Cardiac fibroblast (primary cell): ENCODE measurements around the gene ACTR3C.
"Not testable (repeated sequence)": the region's sequence is repeated elsewhere in the genome, so short reads cannot be mapped to it uniquely, and the experiment has no call there.

Experiments
- DNase-seq, 2 donors: peaks; one replicate each; pipeline versions ENCODE4 v3.0.0 to v3.0.0-alpha.2; 2010; ENCODE audit warnings: low read depth in 2 of 2
- H3K4me3 ChIP-seq, 2 donors: replicated peaks in 1 of 2; 1 replicate in 1 of 2; 2 replicates in 1 of 2; pipeline ENCODE4 v1.5.1; 2011; ENCODE audit warnings: low read depth in 2 of 2, low read length in 2 of 2, mild to moderate bottlenecking in 2 of 2, moderate library complexity in 1 of 2
- TF ChIP-seq, protein P1 (sequence below): IDR thresholded peaks from one replicate; pipeline ENCODE4 v1.5.1; 2011; ENCODE audit warnings: low read depth, mild to moderate bottlenecking, low read length, inconsistent platforms

Gene ACTR3C

DNA sequence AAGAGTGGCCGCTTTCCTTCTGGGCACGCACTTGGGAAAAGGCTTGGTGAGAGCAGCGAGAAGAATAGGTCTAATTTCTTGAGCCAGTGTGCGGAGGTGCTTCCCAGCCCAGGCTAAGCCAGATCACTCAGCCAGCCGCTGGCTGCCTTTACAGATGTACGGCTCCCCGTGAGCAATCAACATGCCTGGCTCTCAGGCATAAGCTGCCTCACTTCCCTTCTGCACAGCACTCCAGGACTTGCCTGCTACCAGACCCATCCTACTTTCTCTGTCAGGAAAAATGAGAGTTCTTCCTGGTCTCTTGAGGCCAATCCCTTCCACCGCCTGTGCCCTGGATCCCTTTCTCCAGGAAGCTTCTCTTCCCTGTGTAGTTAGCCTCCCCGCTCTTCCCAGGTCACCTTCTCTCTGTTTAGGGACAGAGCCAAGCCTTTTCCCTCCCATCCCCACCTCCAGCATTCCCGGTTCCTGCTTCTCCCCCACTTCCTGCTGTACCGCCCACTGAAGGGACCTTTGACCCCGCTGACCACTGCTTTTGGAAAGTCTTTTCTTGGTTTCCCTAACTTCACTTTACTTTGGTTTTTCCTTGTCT, 1.1 kb upstream of the ACTR3C start:
- no peak overlapping the region for H3K4me3 ChIP-seq

DNA sequence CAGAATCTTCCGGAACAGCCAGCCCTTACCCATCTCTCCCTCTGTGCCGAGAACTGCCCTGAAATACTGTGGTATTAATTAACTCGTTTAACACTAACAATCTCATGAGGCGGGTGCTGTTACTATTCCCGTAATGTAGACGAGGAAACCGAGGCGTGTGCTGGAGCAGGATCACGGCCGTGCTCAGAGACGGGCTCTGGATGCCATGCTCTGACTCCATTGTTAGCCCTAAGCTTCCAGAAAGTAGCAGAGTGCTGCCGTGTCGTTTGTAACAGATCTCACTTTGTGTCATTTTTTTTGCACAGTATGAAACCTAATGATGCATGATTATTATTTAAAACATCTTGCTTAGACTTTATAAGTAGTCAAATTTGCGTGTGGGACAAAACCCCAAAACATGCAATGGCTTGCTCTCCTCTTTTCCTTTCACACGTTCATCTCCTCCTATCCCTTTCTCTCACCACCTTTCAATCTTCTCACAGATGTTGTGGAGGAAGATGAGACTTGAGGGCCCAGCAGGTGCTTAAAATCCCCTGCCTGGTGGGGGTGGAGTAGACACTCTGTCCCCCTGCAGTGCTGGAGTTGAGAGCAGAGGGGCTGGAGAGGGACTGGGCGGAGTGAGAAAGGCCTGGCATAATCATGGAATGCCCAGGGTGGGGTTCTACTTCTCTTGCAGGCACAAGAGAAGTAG, 482 bp upstream of the ACTR3C start:
- DNase-seq: no peak
- TF ChIP-seq, protein P1, sequence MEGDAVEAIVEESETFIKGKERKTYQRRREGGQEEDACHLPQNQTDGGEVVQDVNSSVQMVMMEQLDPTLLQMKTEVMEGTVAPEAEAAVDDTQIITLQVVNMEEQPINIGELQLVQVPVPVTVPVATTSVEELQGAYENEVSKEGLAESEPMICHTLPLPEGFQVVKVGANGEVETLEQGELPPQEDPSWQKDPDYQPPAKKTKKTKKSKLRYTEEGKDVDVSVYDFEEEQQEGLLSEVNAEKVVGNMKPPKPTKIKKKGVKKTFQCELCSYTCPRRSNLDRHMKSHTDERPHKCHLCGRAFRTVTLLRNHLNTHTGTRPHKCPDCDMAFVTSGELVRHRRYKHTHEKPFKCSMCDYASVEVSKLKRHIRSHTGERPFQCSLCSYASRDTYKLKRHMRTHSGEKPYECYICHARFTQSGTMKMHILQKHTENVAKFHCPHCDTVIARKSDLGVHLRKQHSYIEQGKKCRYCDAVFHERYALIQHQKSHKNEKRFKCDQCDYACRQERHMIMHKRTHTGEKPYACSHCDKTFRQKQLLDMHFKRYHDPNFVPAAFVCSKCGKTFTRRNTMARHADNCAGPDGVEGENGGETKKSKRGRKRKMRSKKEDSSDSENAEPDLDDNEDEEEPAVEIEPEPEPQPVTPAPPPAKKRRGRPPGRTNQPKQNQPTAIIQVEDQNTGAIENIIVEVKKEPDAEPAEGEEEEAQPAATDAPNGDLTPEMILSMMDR: no peak
- no peak overlapping the region for H3K4me3 ChIP-seq

More for the DNA sequence above, 1.1 kb upstream of the ACTR3C start:
- TF ChIP-seq, protein P1: no peak
- DNase-seq: peak in 1 of 2 donors; percentile 15

DNA sequence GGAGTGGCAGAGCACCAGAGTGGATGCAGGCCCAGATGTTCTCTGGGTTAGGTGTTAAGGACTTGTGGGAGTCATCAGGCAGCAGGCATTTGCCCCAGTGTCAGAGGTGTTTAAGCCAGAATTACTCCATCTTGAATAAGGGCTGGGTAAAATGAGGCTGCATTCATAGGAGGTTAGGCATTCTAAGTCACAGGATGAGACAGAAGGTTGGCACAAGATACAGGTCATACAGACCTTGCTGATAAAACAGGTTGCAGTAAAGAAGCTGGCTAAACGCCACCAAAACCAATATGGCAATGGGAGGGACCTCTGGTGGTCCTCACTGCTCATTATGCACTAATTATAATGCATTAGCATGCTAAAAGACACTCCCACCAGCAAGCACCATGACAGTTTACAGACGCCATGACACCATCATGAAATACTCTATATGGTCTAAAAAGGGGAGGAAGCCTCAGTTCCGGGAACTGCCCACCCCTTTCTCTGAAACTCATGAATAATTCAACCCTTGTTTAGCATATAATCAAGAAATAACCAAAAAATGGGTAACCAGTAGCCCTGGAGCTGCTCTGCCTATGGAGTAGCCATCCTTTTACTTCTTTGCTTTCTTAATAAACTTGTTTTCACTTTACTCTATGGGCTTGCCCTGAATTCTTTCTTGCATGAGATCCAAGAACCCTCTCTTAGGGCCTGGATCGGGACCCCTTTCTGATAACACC, 1.1 kb downstream of the ACTR3C start:
- TF ChIP-seq, protein P1: no peak
- no peak for DNase-seq
- no peak overlapping the region for H3K4me3 ChIP-seq

- no peak for DNase-seq
- TF ChIP-seq, protein P1: no peak
- H3K4me3 ChIP-seq: no peak overlapping the region
Observed at GRCh38 chr7:150321788-150322113, 1.6 kb downstream of the ACTR3C start.

- H3K4me3 ChIP-seq: no peak overlapping the region
- TF ChIP-seq, protein P1: no peak
- DNase-seq: peak; percentile 83 to 91
Observed at GRCh38 chr7:150317748-150318444, 5.4 kb downstream of the ACTR3C start.

DNA sequence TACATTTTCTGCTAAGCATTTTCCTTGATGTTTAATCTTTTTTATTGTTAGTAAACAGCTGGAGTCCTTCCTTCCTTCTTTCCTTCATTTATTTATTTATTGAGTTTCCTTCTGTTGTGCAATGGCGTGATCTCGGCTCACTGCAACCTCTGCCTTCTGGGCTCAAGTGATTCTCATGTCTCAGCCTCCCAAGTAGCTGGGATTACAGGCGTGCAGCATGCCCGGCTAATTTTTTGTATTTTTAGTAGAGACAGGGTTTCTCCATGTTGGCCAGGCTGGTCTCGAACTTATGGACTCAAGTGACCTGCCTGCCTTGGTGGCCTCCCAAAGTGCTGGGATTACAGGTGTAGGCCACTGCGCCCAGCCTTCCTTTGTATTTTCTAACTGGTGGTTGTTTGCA, 6.4 kb downstream of the ACTR3C start:
- not testable (repeated sequence) for H3K4me3 ChIP-seq

More for the DNA sequence above, 6.4 kb downstream of the ACTR3C start:
- DNase-seq: not testable (repeated sequence)
